ENCODE data around the gene TJAP1.

TJAP1 gene

GRCh38 chr6:43434943-43435342 lies 42.4 kb upstream of the TJAP1 start:
- Histone ChIP-seq H2AFZ (ENCODE audit: low read depth, low read length, severe bottlenecking) (no peak overlapping the region), H3K79me2 (ENCODE audit: insufficient read depth, low read length) (0 out of 2 replicates have a peak, but pooled peaks cover under 1% of the 10 kb centered on the region), H3K27ac (ENCODE audit: low read depth, low read length) (no peak overlapping the region), H3F3A (ENCODE audit: insufficient read depth) (no peaks in the 10 kb centered on the region), H3K9me2 (replicated peaks; ENCODE audit: insufficient read depth, low read length) (no peaks in the 10 kb centered on the region), H3K36me3 (ENCODE audit: low read length) (no peaks in the 10 kb centered on the region; the same call in 1 of the 2 replicates), H3K9ac (ENCODE audit: low read length) (no peak overlapping the region), H3K9me3 (ENCODE audit: insufficient read depth, low read length) (no peaks in the 10 kb centered on the region), H3K4me3 (ENCODE audit: insufficient read depth, low read length, poor library complexity, severe bottlenecking) (no peak overlapping the region), H3K4me2 (ENCODE audit: low read depth, low read length, poor library complexity, severe bottlenecking) (no peak overlapping the region), H4K20me1 (ENCODE audit: low read depth, low read length) (no peaks in the 10 kb centered on the region), H3K27me3 (ENCODE audit: low read length) (no peaks in the 10 kb centered on the region)
- no peak for TF ChIP-seq EZH2phosphoT487 (conservative IDR thresholded peaks at IDR 0.05; ENCODE audit: low read length)
- no peak for TF ChIP-seq CTCF (IDR thresholded peaks at IDR 0.05; ENCODE audit: insufficient read depth, low read length, poor library complexity, severe bottlenecking)

- no peaks in the 10 kb centered on the region for H3K9me3 ChIP-seq (ENCODE audit: insufficient read depth, low read length)
- no peaks in the 10 kb centered on the region for H3K79me2 ChIP-seq (ENCODE audit: insufficient read depth, low read length)
- TF ChIP-seq EZH2phosphoT487 (conservative IDR thresholded peaks at IDR 0.05; ENCODE audit: low read length) (no peak), CTCF (IDR thresholded peaks at IDR 0.05; ENCODE audit: insufficient read depth, low read length, poor library complexity, severe bottlenecking) (no peak)
- no peak overlapping the region for H3K27ac ChIP-seq (ENCODE audit: low read depth, low read length)
- no peaks in the 10 kb centered on the region for H3K9me2 ChIP-seq (replicated peaks; ENCODE audit: insufficient read depth, low read length)
- no peak overlapping the region for H3K4me2 ChIP-seq (ENCODE audit: low read depth, low read length, poor library complexity, severe bottlenecking)
- H3K9ac ChIP-seq (ENCODE audit: low read length), result no peak overlapping the region
- H3K27me3 ChIP-seq (ENCODE audit: low read length), result no peaks in the 10 kb centered on the region
- no peak overlapping the region for H2AFZ ChIP-seq (ENCODE audit: low read depth, low read length, severe bottlenecking)
- no peak overlapping the region for H3K4me3 ChIP-seq (ENCODE audit: insufficient read depth, low read length, poor library complexity, severe bottlenecking)
- H3F3A ChIP-seq (ENCODE audit: insufficient read depth), result no peaks in the 10 kb centered on the region
- no peaks in the 10 kb centered on the region; the same call in 1 of the 2 replicates for H3K36me3 ChIP-seq (ENCODE audit: low read length)
- no peaks in the 10 kb centered on the region for H4K20me1 ChIP-seq (ENCODE audit: low read depth, low read length)
These were observed 41.5 kb upstream of the TJAP1 start for GRCh38 chr6:43435682-43436437.

GRCh38 chr6:43436577-43437282 lies 40.6 kb upstream of the TJAP1 start:
- Histone ChIP-seq H3K9ac (ENCODE audit: low read length) (no peak overlapping the region), H3K27ac (ENCODE audit: low read depth, low read length) (no peak overlapping the region), H3K79me2 (ENCODE audit: insufficient read depth, low read length) (no peaks in the 10 kb centered on the region)

More at GRCh38 chr6:43436577-43437282, 40.6 kb upstream of the TJAP1 start:
- no peaks in the 10 kb centered on the region for H3K9me3 ChIP-seq (ENCODE audit: insufficient read depth, low read length)
- no peaks in the 10 kb centered on the region for H4K20me1 ChIP-seq (ENCODE audit: low read depth, low read length)
- H3F3A ChIP-seq (ENCODE audit: insufficient read depth), result no peaks in the 10 kb centered on the region
- TF ChIP-seq CTCF (IDR thresholded peaks at IDR 0.05; ENCODE audit: insufficient read depth, low read length, poor library complexity, severe bottlenecking) (no peak), EZH2phosphoT487 (conservative IDR thresholded peaks at IDR 0.05; ENCODE audit: low read length) (no peak)
- no peak overlapping the region for H3K4me3 ChIP-seq (ENCODE audit: insufficient read depth, low read length, poor library complexity, severe bottlenecking)
- H3K36me3 ChIP-seq (ENCODE audit: low read length), result peaks cover 3% of the 10 kb centered on the region; the same call in 1 of the 2 replicates
- no peak overlapping the region for H3K4me2 ChIP-seq (ENCODE audit: low read depth, low read length, poor library complexity, severe bottlenecking)
- H3K27me3 ChIP-seq (ENCODE audit: low read length), result no peaks in the 10 kb centered on the region
- no peak overlapping the region for H2AFZ ChIP-seq (ENCODE audit: low read depth, low read length, severe bottlenecking)
- H3K9me2 ChIP-seq (replicated peaks; ENCODE audit: insufficient read depth, low read length), result no peaks in the 10 kb centered on the region
